ENCODE measurements around the gene RSRC1. TPM values are rescaled to one million over a fixed set of nuclear protein-coding genes. Genes with fewer than 3 reads are reported as not detected.

The RSRC1 gene
- polyA plus RNA-seq, 1 experiment: 2.7 TPM

- TF ChIP-seq CTCF (IDR thresholded peaks at IDR 0.05; ENCODE audit: insufficient read depth, low read depth, low read length): no peak
- Histone ChIP-seq H3K27me3 (ENCODE audit: control insufficient read depth, insufficient read depth, low read length) (no peaks in the 10 kb centered on the region), H3K36me3 (ENCODE audit: control insufficient read depth, insufficient read depth, low read length) (no peaks in the 10 kb centered on the region), H3K4me3 (ENCODE audit: low read depth, low read length) (no peak overlapping the region)
- no peak for DNase-seq (ENCODE audit: low read depth)
- ChIA-PET POLR2A (no interaction called here), CTCF (no interaction called here)
These were observed 246.0 kb downstream of the RSRC1 start for GRCh38 chr3:158355623-158356588.

- TF ChIP-seq CTCF (IDR thresholded peaks at IDR 0.05; ENCODE audit: insufficient read depth, low read depth, low read length): no peak
- Histone ChIP-seq H3K4me3 (ENCODE audit: low read depth, low read length) (no peak overlapping the region), H3K27me3 (ENCODE audit: control insufficient read depth, insufficient read depth, low read length) (no peaks in the 10 kb centered on the region), H3K36me3 (ENCODE audit: control insufficient read depth, insufficient read depth, low read length) (no peaks in the 10 kb centered on the region)
- ChIA-PET POLR2A (no interaction called here), CTCF (interaction anchor here (0.9 kb wide), 1 partner anchor 22 kb away, joined by 3 read pairs; no protein-coding TSS in a partner anchor)
- DNase-seq (ENCODE audit: low read depth): no peak
These were observed 249.4 kb downstream of the RSRC1 start for GRCh38 chr3:158359339-158359738.

- Histone ChIP-seq H3K27me3 (ENCODE audit: control insufficient read depth, insufficient read depth, low read length) (no peaks in the 10 kb centered on the region), H3K36me3 (ENCODE audit: control insufficient read depth, insufficient read depth, low read length) (no peaks in the 10 kb centered on the region), H3K4me3 (ENCODE audit: low read depth, low read length) (no peak overlapping the region)
- no peak for DNase-seq (ENCODE audit: low read depth)
- CTCF ChIA-PET: no interaction called here
- TF ChIP-seq CTCF (IDR thresholded peaks at IDR 0.05; ENCODE audit: insufficient read depth, low read depth, low read length): no peak
- POLR2A ChIA-PET: no interaction called here
These were observed 251.0 kb downstream of the RSRC1 start for GRCh38 chr3:158360756-158361448.

GRCh38 chr3:158368271-158368670 is 258.4 kb downstream of the RSRC1 start:
- Histone ChIP-seq H3K36me3 (ENCODE audit: control insufficient read depth, insufficient read depth, low read length) (no peaks in the 10 kb centered on the region), H3K4me3 (ENCODE audit: low read depth, low read length) (no peak overlapping the region), H3K27me3 (ENCODE audit: control insufficient read depth, insufficient read depth, low read length) (no peaks in the 10 kb centered on the region)
- POLR2A ChIA-PET: no interaction called here
- CTCF ChIA-PET: interaction anchor here (0.5 kb wide), 1 partner anchor 103 kb away, joined by 4 read pairs; no protein-coding TSS in a partner anchor
- DNase-seq (ENCODE audit: low read depth): no peak
- no peak for TF ChIP-seq CTCF (IDR thresholded peaks at IDR 0.05; ENCODE audit: insufficient read depth, low read depth, low read length)

- no peak for DNase-seq (ENCODE audit: low read depth)
- ChIA-PET POLR2A (no interaction called here), CTCF (no interaction called here)
- H3K36me3 ChIP-seq (ENCODE audit: control insufficient read depth, insufficient read depth, low read length): no peaks in the 10 kb centered on the region
- H3K4me3 ChIP-seq (ENCODE audit: low read depth, low read length): no peak overlapping the region
- H3K27me3 ChIP-seq (ENCODE audit: control insufficient read depth, insufficient read depth, low read length): no peaks in the 10 kb centered on the region
- no peak for TF ChIP-seq CTCF (IDR thresholded peaks at IDR 0.05; ENCODE audit: insufficient read depth, low read depth, low read length)
These were observed 259.4 kb downstream of the RSRC1 start for GRCh38 chr3:158369279-158369678.
